ENCODE results near the gene TMEM244. TPM values are rescaled to one million over a fixed set of nuclear protein-coding genes. Genes with fewer than 3 reads are reported as not detected.
"Not testable (repeated sequence)": the region's sequence is repeated elsewhere in the genome, so short reads cannot be mapped to it uniquely, and the experiment has no call there.

Gene TMEM244
- polyA plus RNA-seq, 3 donors from 2014 or later: 0.76 TPM; not detected in 2

GRCh38 chr6:129884211-129884610 is 23.1 kb upstream of the TMEM244 start:
- Mint-ChIP-seq H3K27ac (no peak overlapping the region), H3K4me3 (no peak overlapping the region), H3K36me3 (no peaks in the 10 kb centered on the region)

DNA sequence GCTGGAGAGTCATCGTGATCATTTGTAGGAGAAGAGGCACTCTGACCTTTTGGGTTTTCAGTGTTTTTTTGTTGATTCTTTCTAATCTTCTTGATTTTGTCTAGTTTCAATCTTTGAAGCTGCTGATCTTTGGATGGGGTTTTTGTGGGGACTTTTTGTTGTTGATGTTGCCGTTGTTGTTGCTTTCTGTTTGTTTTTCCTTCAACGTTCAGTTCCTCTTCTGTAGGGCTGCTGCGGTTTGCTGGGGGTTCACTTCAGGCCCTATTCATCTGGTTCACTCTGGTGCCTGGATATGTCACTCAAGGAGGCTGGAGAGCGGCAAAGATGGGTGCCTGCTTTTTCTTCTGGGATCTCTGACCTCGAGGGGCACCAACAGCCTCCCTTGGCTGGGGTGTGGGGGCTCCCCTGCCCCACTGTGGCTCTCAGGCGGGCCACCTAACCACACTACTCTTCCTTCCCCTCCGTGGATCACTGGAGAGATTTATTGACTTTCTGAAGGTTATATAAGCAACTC is 21.5 kb upstream of the TMEM244 start:
- no peak overlapping the region for H3K27ac Mint-ChIP-seq
- peaks cover 0 to 2% of the 10 kb centered on the region in 2 donors for H3K4me1 Mint-ChIP-seq
- H3K27me3 Mint-ChIP-seq (ENCODE audit: low read depth in 3 of 3): peaks cover 2 to 11% (median 6%) of the 10 kb centered on the region in 3 donors
- DNase-seq: no peak
- peaks cover 0 to 5% (median 0%) of the 10 kb centered on the region in 6 donors for H3K9me3 Mint-ChIP-seq
- H3K36me3 Mint-ChIP-seq: no peaks in the 10 kb centered on the region
- H3K4me3 Mint-ChIP-seq: no peak overlapping the region

More at GRCh38 chr6:129884211-129884610, 23.1 kb upstream of the TMEM244 start:
- H3K9me3 Mint-ChIP-seq: peaks cover 0 to 4% (median 0%) of the 10 kb centered on the region in 6 donors
- no peak for DNase-seq
- peaks cover 0 to 2% of the 10 kb centered on the region in 2 donors for H3K4me1 Mint-ChIP-seq
- peaks cover 2 to 11% (median 6%) of the 10 kb centered on the region in 3 donors for H3K27me3 Mint-ChIP-seq (ENCODE audit: low read depth in 3 of 3)

GRCh38 chr6:129877894-129878293 is 16.8 kb upstream of the TMEM244 start:
- not testable (repeated sequence) for H3K36me3 Mint-ChIP-seq; DNase-seq; H3K9me3 Mint-ChIP-seq; H3K27me3 Mint-ChIP-seq (ENCODE audit: low read depth in 3 of 3); H3K4me1 Mint-ChIP-seq; H3K27ac Mint-ChIP-seq; H3K4me3 Mint-ChIP-seq

DNA sequence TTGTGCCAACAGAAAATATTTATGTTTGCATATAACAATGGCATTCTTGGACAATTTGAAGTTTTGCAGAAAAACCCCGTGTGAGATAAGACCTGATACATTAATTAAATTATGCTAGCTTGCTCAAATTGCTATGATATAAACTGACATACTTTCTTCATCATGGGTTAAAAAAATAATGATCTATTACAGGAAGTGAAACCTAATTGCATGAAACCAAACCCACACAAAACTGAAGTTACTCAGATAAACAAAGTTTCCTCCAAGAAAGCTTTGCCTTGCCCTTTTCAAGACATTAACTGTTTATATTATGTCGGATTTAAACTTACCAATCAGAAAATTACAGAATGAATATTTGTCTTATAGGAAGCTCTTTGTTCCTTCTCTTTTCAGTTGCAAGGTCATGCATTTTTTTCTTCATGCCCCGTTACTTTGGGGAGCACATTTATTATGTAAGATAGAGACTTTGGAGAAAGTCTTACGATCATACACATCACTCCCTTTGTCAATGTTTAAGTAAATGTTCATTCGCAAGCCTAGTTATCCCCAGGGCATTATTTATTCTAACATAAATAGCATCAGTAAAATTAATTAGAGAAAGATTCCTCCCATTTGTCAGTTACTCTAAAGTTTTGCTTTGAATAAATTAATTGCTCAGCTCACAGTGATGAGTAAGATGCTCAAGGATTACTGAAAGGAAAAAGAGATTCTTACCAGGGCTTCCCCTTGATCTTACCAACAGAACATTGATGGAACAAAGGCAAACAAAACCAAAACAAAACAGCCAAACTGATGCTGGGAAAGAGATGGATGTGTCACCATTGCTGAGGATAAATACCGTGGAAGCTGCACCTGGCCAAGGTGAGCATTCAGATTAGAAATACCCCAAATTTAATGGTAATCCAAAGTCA is 14.8 kb upstream of the TMEM244 start:
- no peak for DNase-seq
- peaks cover 0 to 3% (median 0%) of the 10 kb centered on the region in 6 donors for H3K9me3 Mint-ChIP-seq
- peak overlapping the region in 1 of 5 donors; percentile 61 for H3K4me3 Mint-ChIP-seq
- no peaks in the 10 kb centered on the region for H3K36me3 Mint-ChIP-seq
- no peaks in the 10 kb centered on the region for H3K4me1 Mint-ChIP-seq
- peaks cover 0 to 2% (median 0%) of the 10 kb centered on the region in 3 donors for H3K27me3 Mint-ChIP-seq (ENCODE audit: low read depth in 3 of 3)
- H3K27ac Mint-ChIP-seq: peak overlapping the region in 1 of 6 donors; percentile 0

DNA sequence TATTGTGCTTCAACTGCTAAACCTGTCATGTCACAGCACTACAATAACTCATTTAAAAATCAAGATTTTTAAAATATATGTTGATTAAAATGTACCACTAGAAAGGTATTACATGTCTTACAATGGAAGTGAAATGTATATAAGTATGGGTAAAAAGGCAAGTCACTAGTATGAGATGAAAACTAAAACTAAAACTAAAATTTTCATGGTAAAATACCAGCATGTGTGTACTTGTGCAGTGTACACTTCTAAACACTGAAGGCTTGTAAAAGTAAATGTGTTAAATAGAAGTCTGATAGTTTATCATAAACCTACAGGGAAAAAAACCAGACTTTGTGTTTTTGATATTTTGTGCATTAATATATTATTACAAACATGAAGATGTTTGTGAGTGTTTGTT is 13.7 kb upstream of the TMEM244 start:
- no peak for DNase-seq
- Mint-ChIP-seq H3K4me3 (no peak overlapping the region), H3K27ac (no peak overlapping the region), H3K27me3 (ENCODE audit: low read depth in 3 of 3) (peaks cover 0 to 2% (median 0%) of the 10 kb centered on the region in 3 donors), H3K4me1 (no peaks in the 10 kb centered on the region), H3K9me3 (peaks cover 0 to 1% (median 0%) of the 10 kb centered on the region in 6 donors), H3K36me3 (no peaks in the 10 kb centered on the region)

DNA sequence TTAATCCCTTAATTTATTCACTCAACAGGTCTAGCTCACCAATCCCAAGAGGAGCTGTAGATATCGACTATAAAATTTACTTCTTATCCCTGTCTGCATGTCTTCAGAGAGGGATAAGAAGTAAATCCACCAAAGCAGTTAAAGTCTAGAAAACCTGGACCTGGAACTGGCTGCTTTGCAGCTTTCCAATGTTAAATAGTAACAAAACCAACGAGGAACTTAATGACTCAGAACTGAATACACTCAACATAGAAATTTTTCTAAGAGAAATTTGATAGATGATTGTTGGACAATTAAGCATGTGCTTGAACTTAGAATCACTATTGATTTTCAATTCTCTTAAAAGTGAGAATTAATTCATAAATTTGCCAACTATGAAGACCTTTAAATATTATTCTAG is 11.5 kb upstream of the TMEM244 start:
- peaks cover 0 to 2% (median 0%) of the 10 kb centered on the region in 3 donors for H3K27me3 Mint-ChIP-seq (ENCODE audit: low read depth in 3 of 3)

GRCh38 chr6:129871221-129871620 is 10.1 kb upstream of the TMEM244 start:
- Mint-ChIP-seq H3K27me3 (ENCODE audit: low read depth in 3 of 3) (no peaks in the 10 kb centered on the region), H3K36me3 (no peaks in the 10 kb centered on the region), H3K27ac (no peak overlapping the region), H3K4me1 (no peaks in the 10 kb centered on the region), H3K9me3 (no peaks in the 10 kb centered on the region), H3K4me3 (no peak overlapping the region)
- DNase-seq: no peak

More for the DNA sequence above, 11.5 kb upstream of the TMEM244 start:
- H3K36me3 Mint-ChIP-seq: no peaks in the 10 kb centered on the region
- no peaks in the 10 kb centered on the region for H3K4me1 Mint-ChIP-seq
- DNase-seq: no peak
- H3K9me3 Mint-ChIP-seq: no peaks in the 10 kb centered on the region
- no peak overlapping the region for H3K27ac Mint-ChIP-seq
- no peak overlapping the region for H3K4me3 Mint-ChIP-seq

DNA sequence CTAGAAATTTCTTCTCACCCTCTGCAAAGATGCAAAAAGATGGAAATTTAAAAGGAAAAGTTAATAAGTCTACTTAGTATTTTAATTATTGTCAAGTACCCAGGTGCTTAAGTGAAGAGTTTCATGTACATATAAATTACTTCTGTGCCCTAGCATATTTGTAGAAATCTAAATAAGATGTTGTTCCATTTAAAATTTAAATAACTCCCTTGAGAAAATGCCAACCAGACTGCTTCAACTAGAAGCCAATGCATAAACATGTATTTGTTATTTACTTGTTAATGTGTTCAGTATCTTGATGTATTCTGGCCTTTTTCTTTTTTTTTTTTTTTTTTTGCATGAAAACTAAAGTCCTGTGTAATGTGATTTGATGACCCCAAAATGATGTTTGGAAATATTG is 6.3 kb upstream of the TMEM244 start:
- H3K27me3 Mint-ChIP-seq (ENCODE audit: low read depth in 3 of 3): peaks cover 0 to 2% (median 0%) of the 10 kb centered on the region in 3 donors

GRCh38 chr6:129866688-129867087 is 5.6 kb upstream of the TMEM244 start:
- no peaks in the 10 kb centered on the region for H3K36me3 Mint-ChIP-seq
- DNase-seq: no peak
- H3K27ac Mint-ChIP-seq: no peak overlapping the region
- no peaks in the 10 kb centered on the region for H3K4me1 Mint-ChIP-seq
- no peaks in the 10 kb centered on the region for H3K9me3 Mint-ChIP-seq
- H3K27me3 Mint-ChIP-seq (ENCODE audit: low read depth in 3 of 3): peaks cover 0 to 2% (median 0%) of the 10 kb centered on the region in 3 donors
- H3K4me3 Mint-ChIP-seq: no peak overlapping the region

More for the DNA sequence above, 6.3 kb upstream of the TMEM244 start:
- Mint-ChIP-seq H3K9me3 (no peaks in the 10 kb centered on the region), H3K27ac (no peak overlapping the region), H3K4me3 (no peak overlapping the region), H3K36me3 (no peaks in the 10 kb centered on the region), H3K4me1 (no peaks in the 10 kb centered on the region)
- DNase-seq: no peak

DNA sequence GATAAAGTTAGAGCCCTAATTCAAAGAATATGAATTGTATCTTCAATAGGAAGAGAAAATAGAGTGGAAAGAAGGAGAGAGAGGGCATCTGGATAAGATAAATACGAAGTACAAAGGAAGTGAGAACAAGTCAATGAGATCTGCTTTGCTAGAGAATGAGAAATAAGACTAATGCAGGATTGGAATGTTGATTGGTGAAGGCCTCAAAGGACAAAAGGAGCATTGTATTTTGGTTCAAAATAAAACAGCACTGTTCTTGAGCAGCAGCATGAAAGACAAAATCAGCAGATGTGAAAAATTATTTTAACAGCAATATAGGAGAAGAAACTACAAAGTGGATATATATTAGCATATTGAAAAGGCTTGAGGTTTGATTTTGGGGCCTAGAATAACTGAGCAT is 5.1 kb upstream of the TMEM244 start:
- no peaks in the 10 kb centered on the region for H3K4me1 Mint-ChIP-seq
- no peak for DNase-seq
- H3K36me3 Mint-ChIP-seq: no peaks in the 10 kb centered on the region
- H3K9me3 Mint-ChIP-seq: no peaks in the 10 kb centered on the region
- peaks cover 0 to 2% (median 0%) of the 10 kb centered on the region in 3 donors for H3K27me3 Mint-ChIP-seq (ENCODE audit: low read depth in 3 of 3)
- no peak overlapping the region for H3K27ac Mint-ChIP-seq
- no peak overlapping the region for H3K4me3 Mint-ChIP-seq

GRCh38 chr6:129865013-129865412 is 3.9 kb upstream of the TMEM244 start:
- H3K27me3 Mint-ChIP-seq (ENCODE audit: low read depth in 3 of 3): peaks cover 0 to 2% (median 0%) of the 10 kb centered on the region in 3 donors
- no peaks in the 10 kb centered on the region for H3K36me3 Mint-ChIP-seq
- H3K4me1 Mint-ChIP-seq: peaks cover 7 to 8% of the 10 kb centered on the region in 2 donors
- H3K9me3 Mint-ChIP-seq: no peaks in the 10 kb centered on the region
- DNase-seq: no peak
- H3K27ac Mint-ChIP-seq: no peak overlapping the region
- H3K4me3 Mint-ChIP-seq: no peak overlapping the region

- Mint-ChIP-seq H3K27me3 (ENCODE audit: low read depth in 3 of 3) (peaks cover 0 to 2% (median 0%) of the 10 kb centered on the region in 3 donors), H3K4me3 (no peak overlapping the region), H3K4me1 (peaks cover 7 to 8% of the 10 kb centered on the region in 2 donors), H3K36me3 (no peaks in the 10 kb centered on the region), H3K9me3 (no peaks in the 10 kb centered on the region), H3K27ac (no peak overlapping the region)
- no peak for DNase-seq
Measured at GRCh38 chr6:129863664-129864063, 2.5 kb upstream of the TMEM244 start.

- peaks cover 7 to 8% of the 10 kb centered on the region in 2 donors for H3K4me1 Mint-ChIP-seq
- no peaks in the 10 kb centered on the region for H3K27me3 Mint-ChIP-seq (ENCODE audit: low read depth in 3 of 3)
- no peaks in the 10 kb centered on the region for H3K36me3 Mint-ChIP-seq
- peak overlapping the region in 1 of 5 donors; percentile 90 for H3K4me3 Mint-ChIP-seq
- peak overlapping the region in 2 of 6 donors; percentile 40 to 66 for H3K27ac Mint-ChIP-seq
- no peak for DNase-seq
- H3K9me3 Mint-ChIP-seq: no peaks in the 10 kb centered on the region
Measured at GRCh38 chr6:129859524-129859923, 1.6 kb downstream of the TMEM244 start.

GRCh38 chr6:129857838-129858237 is 3.3 kb downstream of the TMEM244 start:
- DNase-seq: no peak
- H3K36me3 Mint-ChIP-seq: no peaks in the 10 kb centered on the region
- H3K27me3 Mint-ChIP-seq (ENCODE audit: low read depth in 3 of 3): peaks cover 0 to 2% (median 0%) of the 10 kb centered on the region in 3 donors
- peaks cover 7 to 8% of the 10 kb centered on the region in 2 donors for H3K4me1 Mint-ChIP-seq
- H3K27ac Mint-ChIP-seq: no peak overlapping the region
- no peak overlapping the region for H3K4me3 Mint-ChIP-seq
- H3K9me3 Mint-ChIP-seq: no peaks in the 10 kb centered on the region

Data from immature natural killer cell (primary cell).